CD4-positive, alpha-beta T cell treated with Interferon alpha-2 for 1 hour (primary cell): ENCODE results near the gene PDSS2.

Experiments
- DNase-seq, 2 donors: peaks; one replicate each; pipeline ENCODE4 v3.0.0-alpha.2; 2020 to 2022

PDSS2 gene

DNA sequence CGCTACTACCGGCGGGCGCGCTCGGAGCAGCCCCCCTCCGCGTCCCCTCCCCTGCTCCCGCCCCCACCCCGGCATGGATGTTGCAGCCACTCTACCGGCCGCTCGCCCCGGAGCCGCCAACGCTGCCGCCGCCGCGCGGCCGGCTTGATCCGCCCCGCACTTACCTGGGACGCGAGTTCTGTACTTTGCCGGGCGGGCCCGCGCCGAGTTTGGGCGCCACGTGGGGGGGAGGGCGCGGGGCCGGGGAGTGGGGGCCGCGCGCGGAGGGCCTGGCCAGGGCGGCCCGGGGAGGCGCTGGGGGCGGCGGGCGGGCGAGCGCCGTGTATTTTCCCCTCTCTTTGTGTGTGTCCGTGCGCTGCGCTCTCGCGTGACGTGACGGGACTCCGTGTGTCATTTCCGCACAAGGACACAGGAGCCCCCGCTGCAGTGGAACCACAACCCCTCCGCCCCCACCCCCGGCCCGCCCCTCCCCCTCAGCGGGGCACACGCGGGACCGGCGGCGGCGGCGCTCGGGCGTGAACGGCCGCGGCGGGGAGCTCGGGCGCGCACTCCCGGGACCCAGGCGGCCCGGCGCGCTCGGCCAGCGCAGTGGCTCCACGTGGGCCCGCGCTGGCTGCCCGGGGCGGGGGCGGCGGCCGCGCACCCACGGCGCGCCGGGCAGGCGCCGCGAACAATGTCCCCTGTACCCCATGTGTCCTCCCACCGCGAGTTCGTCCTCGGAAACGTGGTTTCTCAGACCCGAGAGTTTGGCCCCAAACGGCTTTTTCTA, 344.3 kb downstream of the PDSS2 start, which contains the start of gene BEND3:
TSS of gene BEND3 (minus strand) at position 590 of the 769 bp plus-strand sequence. CDS start 16,230 bp downstream, outside the sequence.
- peak; percentile 37 to 64 for DNase-seq

DNA sequence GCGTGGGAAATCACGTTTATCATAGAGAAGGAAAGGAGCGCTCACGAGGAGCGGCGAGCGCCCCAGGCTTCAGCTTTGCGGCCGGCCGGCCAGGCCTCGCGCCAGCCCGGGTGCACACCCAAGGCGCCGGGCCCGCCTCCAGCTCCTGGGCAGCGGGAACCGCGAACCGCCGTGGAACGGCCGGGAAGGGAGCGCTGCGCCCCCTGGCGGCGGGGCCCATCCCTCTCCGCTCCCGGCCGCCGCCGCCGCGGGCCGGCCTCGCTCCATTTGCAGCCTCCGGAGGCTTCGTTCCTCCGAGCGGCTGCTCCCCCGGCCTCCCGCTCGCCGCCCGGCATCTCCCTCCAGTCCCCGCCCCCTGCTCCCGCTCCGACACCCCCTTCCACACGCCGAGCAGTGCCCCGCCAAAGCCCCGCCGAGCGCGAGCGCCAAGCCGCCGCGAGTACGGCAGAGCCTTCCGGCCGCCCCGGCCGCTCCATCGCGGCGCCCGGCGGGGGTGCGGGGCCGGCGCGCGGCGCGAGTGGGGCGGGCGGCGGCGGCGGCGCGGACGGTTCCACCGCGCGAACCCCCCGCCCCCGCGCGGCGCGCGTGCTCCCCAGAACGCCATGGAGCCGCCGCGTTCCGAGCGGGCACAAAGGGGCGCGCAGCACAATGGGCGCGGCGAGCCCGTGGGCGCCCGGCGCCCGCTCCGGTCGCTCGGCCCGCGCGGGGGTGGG, 345.0 kb downstream of the PDSS2 start:
- DNase-seq = peak; percentile 65 to 73

DNA sequence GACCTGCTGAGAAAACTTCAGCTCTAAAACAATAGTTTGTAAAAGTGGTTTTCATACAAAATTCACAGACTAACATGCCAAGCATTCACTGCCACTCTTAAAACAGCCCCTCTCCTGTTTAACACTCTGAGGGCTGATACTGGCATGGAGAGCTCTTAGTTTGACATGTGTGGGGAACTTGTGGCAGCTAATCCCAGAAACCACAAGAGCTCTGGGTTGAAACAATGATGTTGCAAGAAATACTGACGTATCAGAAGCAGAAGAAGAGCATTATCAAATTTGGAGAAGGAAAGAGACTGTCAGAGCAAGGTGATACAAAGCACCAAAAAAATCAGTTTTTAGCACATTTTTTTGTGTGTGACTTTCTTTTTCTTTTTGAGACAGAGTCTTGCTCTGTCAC, 349.2 kb downstream of the PDSS2 start:
- DNase-seq = no peak

GRCh38 chr6:107108201-107108890, 351.0 kb downstream of the PDSS2 start:
- DNase-seq = no peak

GRCh38 chr6:107107791-107108190, 351.6 kb downstream of the PDSS2 start:
- no peak for DNase-seq

DNA sequence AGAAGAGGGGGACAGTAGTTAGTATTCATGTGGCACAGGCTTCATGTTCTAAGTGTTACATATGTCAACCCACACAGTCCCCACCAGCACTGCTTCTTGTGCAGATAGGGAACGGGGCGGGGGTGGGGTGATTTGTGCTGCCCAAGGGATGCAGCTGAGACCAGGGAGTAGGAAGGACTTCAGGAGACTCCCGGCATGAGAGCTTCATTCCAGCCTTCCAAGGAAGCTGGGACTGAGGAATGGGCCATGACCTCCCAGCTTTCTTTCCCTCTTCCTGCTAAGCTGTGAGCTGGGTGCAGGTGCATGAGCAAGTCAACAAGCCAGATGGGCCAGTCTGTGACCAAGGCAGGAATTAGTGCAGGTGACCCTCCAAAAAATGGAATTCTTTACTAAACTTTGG, 353.2 kb downstream of the PDSS2 start:
- no peak for DNase-seq

- DNase-seq = no peak
Measured at GRCh38 chr6:107105511-107106116, 353.8 kb downstream of the PDSS2 start.

DNA sequence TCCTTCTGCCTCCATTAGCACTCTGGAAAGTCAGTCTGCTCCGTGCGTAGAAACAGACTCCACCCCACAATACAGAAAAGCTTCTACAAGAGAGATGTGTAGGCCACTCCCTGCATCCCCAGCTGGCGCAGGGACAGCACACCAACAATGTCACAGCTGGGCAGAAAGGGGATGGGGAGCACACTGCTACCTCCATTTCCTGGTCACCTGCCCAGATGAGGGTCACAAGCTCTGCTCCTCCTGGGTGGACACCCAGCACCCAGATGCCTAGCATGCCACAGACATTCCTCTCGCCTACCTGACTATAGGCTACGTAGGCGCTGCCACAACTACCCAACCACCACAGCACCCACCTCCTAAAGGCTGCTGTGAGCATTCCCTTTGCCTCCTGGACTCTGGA, 356.3 kb downstream of the PDSS2 start:
- no peak for DNase-seq
